ENCODE measurements around the gene L1CAM. TPM values are rescaled to one million over a fixed set of nuclear protein-coding genes. Genes with fewer than 3 reads are reported as not detected.
A peak's percentile ranks its signal among the peaks of the same experiment; 100 is the strongest.

The L1CAM gene
- total RNA-seq, 2 experiments from 2014 or later = not detected

DNA sequence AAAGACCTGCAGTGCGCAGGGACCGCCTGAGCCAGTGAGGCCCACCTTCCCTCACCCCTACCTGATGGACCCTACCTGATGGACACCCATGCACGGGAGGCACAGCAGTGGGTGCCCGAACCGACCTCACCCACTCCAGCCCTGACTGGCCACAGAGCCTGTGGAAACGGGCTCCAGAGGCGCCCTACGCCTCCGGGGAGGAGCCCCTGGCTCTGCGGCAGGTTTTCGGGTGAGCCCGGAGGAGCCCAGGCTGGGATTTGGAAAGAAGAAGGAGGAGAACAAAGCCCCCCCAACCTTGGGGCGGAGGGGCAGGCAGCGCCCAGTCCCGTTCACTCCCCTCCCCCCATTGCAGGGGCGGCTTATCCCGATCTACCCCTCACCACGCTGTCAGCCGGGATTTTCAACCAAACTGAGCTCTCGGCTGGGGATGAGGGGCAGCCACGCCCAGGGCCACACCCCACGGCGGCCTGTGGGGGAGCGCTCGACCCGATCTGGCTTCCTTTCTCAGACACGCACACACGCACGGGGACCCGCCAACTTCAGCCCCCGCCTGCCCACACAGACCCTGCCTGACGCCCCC lies 675 bp downstream of the L1CAM start:
- Histone ChIP-seq H3K9me2 (ENCODE audit: insufficient read depth, low read length) (no peaks in the 10 kb centered on the region), H3K4me2 (ENCODE audit: low read length) (no peak overlapping the region), H3K79me2 (ENCODE audit: insufficient read depth, low read depth, low read length) (no peaks in the 10 kb centered on the region), H2AFZ (ENCODE audit: low read length) (no peak overlapping the region), H3K9me3 (ENCODE audit: low read length) (no peaks in the 10 kb centered on the region), H3K4me1 (ENCODE audit: insufficient read depth, low read length, poor library complexity, severe bottlenecking) (no peaks in the 10 kb centered on the region), H4K20me1 (ENCODE audit: insufficient read depth, low read length) (no peaks in the 10 kb centered on the region), H3K36me3 (ENCODE audit: insufficient read depth, low read length) (no peaks in the 10 kb centered on the region), H3K27ac (ENCODE audit: low read depth, low read length, poor library complexity, severe bottlenecking) (no peak overlapping the region), H3K4me3 (ENCODE audit: low read depth, low read length, poor library complexity, severe bottlenecking) (no peak overlapping the region)
- DNase-seq (ENCODE audit: low spot score) = no peak
- intact Hi-C loops (cut with micrococcal nuclease; ENCODE audit: unreplicated experiment) = loop anchor here (10.0 kb wide), 1 partner anchor 60 kb away; no protein-coding TSS in a partner anchor
- CTCF ChIA-PET (ENCODE audit: unreplicated experiment) = no interaction called here
- TF ChIP-seq, protein P1, sequence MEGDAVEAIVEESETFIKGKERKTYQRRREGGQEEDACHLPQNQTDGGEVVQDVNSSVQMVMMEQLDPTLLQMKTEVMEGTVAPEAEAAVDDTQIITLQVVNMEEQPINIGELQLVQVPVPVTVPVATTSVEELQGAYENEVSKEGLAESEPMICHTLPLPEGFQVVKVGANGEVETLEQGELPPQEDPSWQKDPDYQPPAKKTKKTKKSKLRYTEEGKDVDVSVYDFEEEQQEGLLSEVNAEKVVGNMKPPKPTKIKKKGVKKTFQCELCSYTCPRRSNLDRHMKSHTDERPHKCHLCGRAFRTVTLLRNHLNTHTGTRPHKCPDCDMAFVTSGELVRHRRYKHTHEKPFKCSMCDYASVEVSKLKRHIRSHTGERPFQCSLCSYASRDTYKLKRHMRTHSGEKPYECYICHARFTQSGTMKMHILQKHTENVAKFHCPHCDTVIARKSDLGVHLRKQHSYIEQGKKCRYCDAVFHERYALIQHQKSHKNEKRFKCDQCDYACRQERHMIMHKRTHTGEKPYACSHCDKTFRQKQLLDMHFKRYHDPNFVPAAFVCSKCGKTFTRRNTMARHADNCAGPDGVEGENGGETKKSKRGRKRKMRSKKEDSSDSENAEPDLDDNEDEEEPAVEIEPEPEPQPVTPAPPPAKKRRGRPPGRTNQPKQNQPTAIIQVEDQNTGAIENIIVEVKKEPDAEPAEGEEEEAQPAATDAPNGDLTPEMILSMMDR (conservative IDR thresholded peaks at IDR 0.05; ENCODE audit: low read length) = no peak
- no peak for TF ChIP-seq EZH2phosphoT487 (IDR thresholded peaks at IDR 0.05; ENCODE audit: borderline replicate concordance, low read depth, low read length)
- POLR2A ChIA-PET = no interaction called here
- BruUV-seq (replicated peaks) = no TSS peak

DNA sequence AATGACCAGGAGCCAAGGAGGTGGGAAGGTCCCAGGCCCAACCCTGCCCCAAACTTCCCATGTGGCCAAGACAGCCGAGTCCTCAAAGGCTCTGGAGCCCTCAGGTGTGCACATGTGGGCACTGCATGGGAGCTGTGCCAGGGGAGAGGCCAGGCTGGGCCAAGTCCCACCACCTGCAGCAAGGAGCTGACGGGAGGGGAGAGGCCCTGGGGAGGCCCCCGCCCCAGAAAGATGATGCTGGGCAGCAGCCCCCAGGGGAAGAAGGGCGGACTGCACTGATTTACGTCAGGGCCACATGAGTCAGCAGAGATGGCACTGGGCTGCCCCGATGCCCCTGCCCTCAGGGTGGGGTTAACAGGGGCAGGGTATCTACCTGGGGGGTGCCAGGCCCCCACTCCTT lies 1.4 kb downstream of the L1CAM start:
- DNase-seq (ENCODE audit: low spot score) = no peak

GRCh38 chrX:153884136-153884535 lies 1.8 kb downstream of the L1CAM start:
- CTCF ChIA-PET (ENCODE audit: unreplicated experiment) = no interaction called here
- no peaks in the 10 kb centered on the region for H3K36me3 ChIP-seq (ENCODE audit: insufficient read depth, low read length)

More for the DNA sequence above, 1.4 kb downstream of the L1CAM start:
- no peak overlapping the region for H3K4me2 ChIP-seq (ENCODE audit: low read length)
- ChIA-PET POLR2A (no interaction called here), CTCF (ENCODE audit: unreplicated experiment) (no interaction called here)
- no peaks in the 10 kb centered on the region for H3K36me3 ChIP-seq (ENCODE audit: insufficient read depth, low read length)
- no peak overlapping the region for H3K4me3 ChIP-seq (ENCODE audit: low read depth, low read length, poor library complexity, severe bottlenecking)
- H3K4me1 ChIP-seq (ENCODE audit: insufficient read depth, low read length, poor library complexity, severe bottlenecking) = no peaks in the 10 kb centered on the region
- intact Hi-C loops (cut with micrococcal nuclease; ENCODE audit: unreplicated experiment) = loop anchor here (5.0 to 10.0 kb wide), 2 partner anchors 60 to 122 kb away; partner anchors contain the start of gene PLXNB3
- TF ChIP-seq, protein P1 (conservative IDR thresholded peaks at IDR 0.05; ENCODE audit: low read length) = peak; percentile 41; the same call in 1 of the 2 replicates
- no peak for TF ChIP-seq EZH2phosphoT487 (IDR thresholded peaks at IDR 0.05; ENCODE audit: borderline replicate concordance, low read depth, low read length)
- BruUV-seq (replicated peaks) = no TSS peak
- H3K9me3 ChIP-seq (ENCODE audit: low read length) = no peaks in the 10 kb centered on the region
- H3K9me2 ChIP-seq (ENCODE audit: insufficient read depth, low read length) = no peaks in the 10 kb centered on the region
- no peaks in the 10 kb centered on the region for H4K20me1 ChIP-seq (ENCODE audit: insufficient read depth, low read length)
- no peaks in the 10 kb centered on the region for H3K79me2 ChIP-seq (ENCODE audit: insufficient read depth, low read depth, low read length)
- H2AFZ ChIP-seq (ENCODE audit: low read length) = no peak overlapping the region
- H3K27ac ChIP-seq (ENCODE audit: low read depth, low read length, poor library complexity, severe bottlenecking) = no peak overlapping the region

More at GRCh38 chrX:153884136-153884535, 1.8 kb downstream of the L1CAM start:
- DNase-seq (ENCODE audit: low spot score) = no peak
- intact Hi-C loops (cut with micrococcal nuclease; ENCODE audit: unreplicated experiment) = loop anchor here (5.0 to 10.0 kb wide), 2 partner anchors 59 to 122 kb away; partner anchors contain the start of gene PLXNB3
- TF ChIP-seq, protein P1 (conservative IDR thresholded peaks at IDR 0.05; ENCODE audit: low read length) = no peak
- TF ChIP-seq EZH2phosphoT487 (IDR thresholded peaks at IDR 0.05; ENCODE audit: borderline replicate concordance, low read depth, low read length) = no peak
- Histone ChIP-seq H3K9me2 (ENCODE audit: insufficient read depth, low read length) (no peaks in the 10 kb centered on the region), H3K9me3 (ENCODE audit: low read length) (no peaks in the 10 kb centered on the region), H4K20me1 (ENCODE audit: insufficient read depth, low read length) (no peaks in the 10 kb centered on the region), H3K4me2 (ENCODE audit: low read length) (no peak overlapping the region), H3K79me2 (ENCODE audit: insufficient read depth, low read depth, low read length) (no peaks in the 10 kb centered on the region), H2AFZ (ENCODE audit: low read length) (no peak overlapping the region), H3K4me1 (ENCODE audit: insufficient read depth, low read length, poor library complexity, severe bottlenecking) (no peaks in the 10 kb centered on the region), H3K27ac (ENCODE audit: low read depth, low read length, poor library complexity, severe bottlenecking) (no peak overlapping the region), H3K4me3 (ENCODE audit: low read depth, low read length, poor library complexity, severe bottlenecking) (no peak overlapping the region)
- POLR2A ChIA-PET = no interaction called here
- BruUV-seq (replicated peaks) = no TSS peak
